NOMO-1 treated with dmso at 0.1 percent for 144 hours (cell line): ENCODE results near the gene TRAF4.
"Not testable (repeated sequence)": the region's sequence is repeated elsewhere in the genome, so short reads cannot be mapped to it uniquely, and the experiment has no call there.

ENCODE experiments used
- DNase-seq: peaks from one replicate; lab custom pipeline; 2025; ENCODE audit not compliant: unreplicated experiment; lab: John Stamatoyannopoulos, UW

The TRAF4 gene

DNA sequence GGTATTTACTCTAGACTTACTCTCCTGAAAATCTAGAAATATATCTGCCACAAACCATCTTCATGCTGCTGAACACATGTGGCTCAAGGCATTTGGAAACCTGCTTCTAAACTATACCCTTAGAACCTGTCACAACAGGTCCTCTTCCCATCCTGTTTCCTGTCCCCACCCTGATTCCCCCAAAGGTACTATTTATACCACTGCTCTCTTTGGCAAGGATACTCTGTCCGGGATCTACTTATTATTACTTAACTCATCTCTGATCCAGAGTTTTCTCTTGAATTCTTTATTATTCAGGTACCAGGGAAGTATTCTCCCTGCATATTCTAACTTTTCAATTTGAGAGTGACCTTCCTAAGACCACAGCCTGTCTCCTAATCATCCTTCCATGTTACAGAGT is 33.4 kb downstream of the TRAF4 start:
- no peak for DNase-seq

DNA sequence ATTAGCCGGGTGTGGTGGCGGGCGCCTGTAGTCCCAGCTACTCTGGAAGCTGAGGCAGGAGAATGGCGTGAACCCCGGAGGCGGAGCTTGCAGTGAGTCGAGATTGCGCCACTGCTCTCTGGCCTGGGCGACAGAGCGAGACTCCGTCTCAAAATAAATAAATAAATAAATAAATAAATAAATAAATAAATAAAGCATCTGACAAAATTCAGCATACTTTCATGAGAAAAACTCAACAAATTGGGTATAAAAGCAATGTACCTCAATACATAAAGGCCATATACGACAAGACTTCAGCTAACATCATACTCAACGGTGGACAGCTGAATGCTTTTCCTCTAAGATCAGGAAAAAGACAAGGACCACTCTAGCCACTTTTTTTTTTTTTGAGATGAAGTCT is 35.8 kb downstream of the TRAF4 start:
- not testable (repeated sequence) for DNase-seq

DNA sequence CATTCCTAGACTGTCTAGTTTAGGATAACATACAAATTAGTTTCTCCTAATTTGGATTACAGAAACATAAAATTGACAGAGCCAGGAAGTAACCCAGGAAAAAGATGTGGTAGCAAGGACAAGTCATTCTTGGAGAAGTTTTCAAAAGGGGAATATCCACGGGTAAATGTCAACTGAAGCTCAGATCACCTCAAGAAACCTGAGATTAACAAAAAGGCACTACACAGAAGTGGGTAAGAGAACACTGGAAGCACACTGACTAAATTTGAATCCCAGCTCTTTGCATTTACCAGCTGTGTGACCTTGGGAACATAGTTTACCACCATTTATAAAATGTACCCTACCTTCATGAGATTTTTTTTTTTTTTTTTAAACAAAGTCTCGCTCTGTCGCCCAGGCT is 39.4 kb downstream of the TRAF4 start:
- no peak for DNase-seq

DNA sequence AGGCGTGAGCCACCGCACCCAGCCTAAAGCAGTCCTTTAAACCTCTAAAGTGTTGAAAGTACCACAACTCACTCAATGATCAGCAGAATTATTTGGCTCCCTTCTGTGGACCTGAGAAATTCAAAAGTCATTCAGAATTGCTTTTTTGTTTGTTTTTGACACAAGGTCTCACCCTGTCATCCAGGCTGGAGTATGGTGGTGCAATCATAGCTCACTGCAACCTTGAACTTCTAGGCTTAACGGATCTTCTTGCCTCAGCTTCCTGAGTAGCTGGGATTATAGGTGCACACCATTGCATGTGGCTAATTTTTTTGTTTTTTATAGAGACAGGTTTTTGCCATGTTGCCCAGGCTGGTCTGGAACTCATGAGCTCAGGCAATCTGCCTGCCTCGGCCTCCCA is 44.3 kb downstream of the TRAF4 start:
- no peak for DNase-seq

DNA sequence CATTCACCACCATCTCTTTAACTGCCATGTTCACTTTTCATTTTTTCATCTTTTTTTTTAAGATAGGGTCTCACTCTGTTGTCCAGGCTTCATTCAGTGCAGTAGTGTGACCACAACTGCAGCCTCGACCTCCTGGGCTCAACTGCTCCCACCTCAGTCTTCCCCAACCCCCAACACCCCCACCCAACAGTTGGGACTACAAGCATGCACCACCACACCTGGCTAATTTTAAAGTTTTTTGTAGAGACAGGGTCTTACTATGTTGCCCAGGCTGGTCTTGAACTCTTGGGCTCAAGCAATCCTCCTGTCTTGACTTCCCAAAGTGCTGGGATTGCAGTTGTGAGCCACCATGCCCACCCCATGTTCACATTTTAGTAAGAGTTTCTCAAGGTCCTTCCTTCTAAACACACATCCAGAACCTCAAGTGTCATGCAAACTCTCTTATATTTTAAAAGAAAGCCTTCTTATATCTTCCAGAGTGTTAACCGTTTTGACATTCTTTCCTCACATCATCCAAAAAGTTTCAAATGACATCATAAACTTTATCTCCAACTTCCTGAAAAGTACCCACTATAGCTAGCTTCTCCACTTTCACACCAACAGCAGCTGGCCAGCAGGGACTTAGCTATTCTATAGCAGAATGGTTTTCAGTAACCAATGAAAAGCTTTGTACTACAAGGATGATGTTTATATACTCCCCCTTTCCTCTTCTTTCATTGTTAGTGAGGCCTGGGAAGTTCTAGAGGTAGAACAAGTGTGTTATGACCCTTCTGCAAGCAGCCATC is 49.3 kb downstream of the TRAF4 start:
- peak; percentile 6 for DNase-seq

DNA sequence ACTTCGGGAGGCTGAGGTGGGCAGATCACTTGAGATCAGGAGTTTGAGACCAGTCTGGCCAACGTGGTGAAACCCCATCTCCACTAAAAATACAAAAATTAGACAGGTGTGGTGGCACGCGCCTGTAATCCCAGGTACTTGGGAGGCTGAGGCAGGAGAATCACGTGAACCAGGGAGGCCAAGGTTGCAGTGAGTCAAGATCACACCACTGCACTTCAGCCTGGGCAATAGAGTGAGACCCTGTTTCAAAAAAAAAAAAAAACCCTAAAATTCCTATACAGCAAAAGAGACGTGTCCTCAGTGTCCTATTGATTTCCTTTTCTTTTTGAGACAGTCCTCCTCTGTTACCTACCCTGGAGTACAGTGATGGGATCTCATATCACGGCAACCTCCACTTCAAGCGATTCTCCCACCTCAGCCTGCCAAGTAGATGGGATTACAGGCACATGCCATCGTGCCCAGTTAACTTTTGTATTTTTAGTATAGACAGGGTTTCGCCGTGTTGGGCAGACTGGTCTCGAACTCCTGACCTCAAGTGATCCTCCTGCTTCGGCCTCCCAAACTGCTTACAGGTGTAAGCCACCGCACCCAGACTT is 51.1 kb downstream of the TRAF4 start:
- not testable (repeated sequence) for DNase-seq

DNA sequence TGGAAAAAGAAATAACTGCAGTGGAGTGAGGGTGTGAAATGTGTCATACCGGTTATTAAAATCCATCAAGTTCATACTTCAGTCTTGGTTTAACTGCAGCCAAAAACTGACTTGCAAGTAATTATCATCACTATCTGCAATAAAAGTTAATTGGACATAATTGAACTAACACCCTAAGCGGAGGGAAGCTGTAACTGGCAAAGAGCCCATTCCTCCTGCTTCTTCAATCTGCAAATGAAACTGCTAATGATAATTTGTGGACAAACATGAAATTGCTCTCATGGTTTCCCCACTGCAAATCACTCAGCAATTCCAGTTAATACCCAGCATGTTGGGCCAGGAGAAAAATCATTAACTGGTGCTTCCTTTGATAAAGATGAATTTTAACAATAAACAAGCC is 52.3 kb downstream of the TRAF4 start:
- peak; percentile 11 for DNase-seq
